ENCODE measurements around the gene EMILIN3. TPM values are rescaled to one million over a fixed set of nuclear protein-coding genes. Genes with fewer than 3 reads are reported as not detected.

EMILIN3 gene
- total and polyA plus RNA-seq, 10 donors: 0.03 to 0.32 (median 0.07) TPM; not detected in 7

DNA sequence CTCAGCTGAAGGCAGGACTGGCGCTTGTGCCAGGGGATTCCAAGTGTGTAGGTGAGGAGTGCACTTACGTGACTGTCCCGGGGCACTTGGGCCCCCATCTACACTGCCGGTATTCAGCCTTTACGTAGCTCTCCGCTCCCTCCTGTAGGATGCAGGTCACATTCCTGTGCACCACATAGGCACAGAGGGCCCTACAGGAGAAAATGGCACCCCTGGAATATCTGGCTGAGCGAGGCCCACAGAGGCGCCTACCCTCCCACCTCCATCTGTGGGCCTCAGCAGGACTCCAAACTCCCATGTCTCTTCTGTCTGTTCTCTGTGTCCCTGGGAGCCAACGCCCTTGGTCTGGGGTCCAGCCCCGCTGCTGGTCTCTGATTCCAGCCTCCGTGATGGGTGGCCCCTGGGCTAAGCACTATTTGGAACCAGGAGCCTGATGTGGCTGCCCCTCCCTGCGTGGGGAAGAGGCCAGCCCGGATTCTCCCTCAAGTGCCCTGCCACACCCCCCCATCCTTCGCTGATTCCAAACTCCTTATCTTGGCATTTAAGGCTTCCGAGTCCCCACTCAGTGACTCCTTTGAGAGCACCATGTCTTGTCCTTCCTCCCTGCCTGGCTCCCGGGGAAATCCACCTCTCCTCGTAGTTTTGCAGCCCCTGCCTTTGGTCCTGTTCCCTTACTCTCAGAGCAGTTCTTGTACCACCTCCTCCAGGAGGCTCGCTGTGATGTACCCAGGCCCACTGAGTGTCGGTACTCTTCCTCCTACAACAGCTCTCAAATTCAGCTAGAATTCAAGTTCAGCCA, 1.5 kb downstream of the EMILIN3 start:
- TF ChIP-seq, protein P1, sequence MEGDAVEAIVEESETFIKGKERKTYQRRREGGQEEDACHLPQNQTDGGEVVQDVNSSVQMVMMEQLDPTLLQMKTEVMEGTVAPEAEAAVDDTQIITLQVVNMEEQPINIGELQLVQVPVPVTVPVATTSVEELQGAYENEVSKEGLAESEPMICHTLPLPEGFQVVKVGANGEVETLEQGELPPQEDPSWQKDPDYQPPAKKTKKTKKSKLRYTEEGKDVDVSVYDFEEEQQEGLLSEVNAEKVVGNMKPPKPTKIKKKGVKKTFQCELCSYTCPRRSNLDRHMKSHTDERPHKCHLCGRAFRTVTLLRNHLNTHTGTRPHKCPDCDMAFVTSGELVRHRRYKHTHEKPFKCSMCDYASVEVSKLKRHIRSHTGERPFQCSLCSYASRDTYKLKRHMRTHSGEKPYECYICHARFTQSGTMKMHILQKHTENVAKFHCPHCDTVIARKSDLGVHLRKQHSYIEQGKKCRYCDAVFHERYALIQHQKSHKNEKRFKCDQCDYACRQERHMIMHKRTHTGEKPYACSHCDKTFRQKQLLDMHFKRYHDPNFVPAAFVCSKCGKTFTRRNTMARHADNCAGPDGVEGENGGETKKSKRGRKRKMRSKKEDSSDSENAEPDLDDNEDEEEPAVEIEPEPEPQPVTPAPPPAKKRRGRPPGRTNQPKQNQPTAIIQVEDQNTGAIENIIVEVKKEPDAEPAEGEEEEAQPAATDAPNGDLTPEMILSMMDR (IDR thresholded peaks at IDR 0.05 in 8 of 11, conservative IDR thresholded peaks at IDR 0.05 in 3 of 11): no peak
- TF ChIP-seq POLR2AphosphoS5 (IDR thresholded peaks at IDR 0.05) (no peak), POLR2A (IDR thresholded peaks at IDR 0.05) (no peak)
- Histone ChIP-seq H3K27ac (no peak overlapping the region), H3K27me3 (replicated peaks in 1 of 7) (peaks cover 0 to 68% (median 42%) of the 10 kb centered on the region in 7 donors), H3K9me3 (no peaks in the 10 kb centered on the region), H3K4me3 (no peak overlapping the region), H3K4me1 (peaks cover 0 to 17% (median 9%) of the 10 kb centered on the region in 6 donors), H3K36me3 (no peaks in the 10 kb centered on the region)
- DNase-seq: no peak
- intact Hi-C loops (cut with DNase I; ENCODE audit: low total_unique reads): no loop called here
- WGBS, 5 donors: 80 to 83% (median 83%) methylated on average over 18 to 19 of the region's 19 CpGs

DNA sequence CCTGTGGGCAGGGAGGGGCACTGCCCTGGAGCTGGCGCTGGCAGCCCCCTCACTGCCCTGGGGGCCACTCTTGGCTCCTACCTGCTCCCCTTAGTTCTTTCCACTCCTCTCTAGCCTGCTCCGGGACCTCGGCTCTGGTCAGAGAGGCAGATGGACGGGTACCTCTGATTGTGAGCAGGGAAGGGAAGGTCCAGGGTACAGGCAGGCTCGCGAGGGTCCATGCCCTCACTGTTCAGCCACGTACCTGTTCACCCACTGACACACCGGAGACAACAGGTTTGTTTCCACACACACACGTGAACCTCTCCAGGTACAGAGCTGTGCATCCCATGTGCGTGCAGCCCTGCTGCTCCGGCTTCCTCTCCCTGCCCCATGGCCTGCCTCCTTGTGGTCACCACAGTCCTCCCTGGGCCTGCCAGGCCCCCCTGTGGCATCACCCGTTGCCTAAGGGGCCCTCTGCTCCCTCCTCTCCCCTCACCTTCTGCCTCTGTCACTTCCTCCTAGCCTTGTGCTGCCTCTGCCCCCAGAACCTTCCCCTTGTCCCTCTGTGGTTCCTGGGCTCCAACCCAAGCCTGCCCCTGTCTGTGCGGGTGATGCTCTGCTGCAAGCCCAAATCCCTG, 2.3 kb downstream of the EMILIN3 start:
- no peak overlapping the region for H3K27ac ChIP-seq
- intact Hi-C loops (cut with DNase I; ENCODE audit: low total_unique reads): no loop called here
- no peak for DNase-seq
- H3K4me1 ChIP-seq: peaks cover 0 to 17% (median 9%) of the 10 kb centered on the region in 6 donors
- no peaks in the 10 kb centered on the region for H3K9me3 ChIP-seq
- 78 to 83% (median 80%) methylated on average over 13 of the region's 13 CpGs for WGBS, 5 donors
- peaks cover 0 to 60% (median 40%) of the 10 kb centered on the region in 7 donors for H3K27me3 ChIP-seq (replicated peaks in 1 of 7)
- TF ChIP-seq POLR2AphosphoS5 (IDR thresholded peaks at IDR 0.05) (no peak), POLR2A (IDR thresholded peaks at IDR 0.05) (no peak)
- TF ChIP-seq, protein P1 (IDR thresholded peaks at IDR 0.05 in 8 of 11, conservative IDR thresholded peaks at IDR 0.05 in 3 of 11): no peak
- H3K36me3 ChIP-seq: no peaks in the 10 kb centered on the region
- H3K4me3 ChIP-seq: no peak overlapping the region

DNA sequence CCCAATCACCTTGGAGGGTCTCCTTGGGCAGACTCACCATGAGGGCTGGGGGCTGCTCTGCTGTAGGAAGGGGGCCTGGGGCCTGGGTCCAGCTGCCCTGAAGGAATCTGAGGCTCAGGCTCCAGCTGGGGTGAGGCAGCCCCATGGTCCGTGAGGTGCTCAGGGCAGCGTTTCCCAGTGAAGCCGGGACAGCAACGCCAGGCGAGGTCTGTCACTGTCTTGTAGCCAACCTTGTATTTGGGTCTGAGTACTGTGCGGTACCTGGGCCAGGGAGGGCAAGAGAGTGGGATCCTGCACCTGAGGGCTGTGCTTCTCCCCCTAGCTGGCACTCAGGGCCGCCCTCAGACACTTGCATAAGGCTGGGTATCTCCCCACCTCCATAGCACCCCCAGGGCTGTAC, 3.0 kb downstream of the EMILIN3 start:
- H3K36me3 ChIP-seq: peaks cover 0 to 1% (median 0%) of the 10 kb centered on the region in 6 donors
- H3K4me3 ChIP-seq: no peak overlapping the region
- H3K27ac ChIP-seq: no peak overlapping the region
- DNase-seq: no peak
- 84 to 100% (median 92%) methylated on average over 2 to 7 of the region's 7 CpGs for WGBS, 5 donors
- intact Hi-C loops (cut with DNase I; ENCODE audit: low total_unique reads): no loop called here
- H3K9me3 ChIP-seq: no peaks in the 10 kb centered on the region
- TF ChIP-seq POLR2AphosphoS5 (IDR thresholded peaks at IDR 0.05): no peak
- TF ChIP-seq POLR2A (IDR thresholded peaks at IDR 0.05): no peak
- TF ChIP-seq, protein P1 (IDR thresholded peaks at IDR 0.05 in 8 of 11, conservative IDR thresholded peaks at IDR 0.05 in 3 of 11): no peak
- H3K4me1 ChIP-seq: peaks cover 0 to 17% (median 9%) of the 10 kb centered on the region in 6 donors
- peaks cover 0 to 52% (median 36%) of the 10 kb centered on the region in 7 donors for H3K27me3 ChIP-seq (replicated peaks in 1 of 7)

DNA sequence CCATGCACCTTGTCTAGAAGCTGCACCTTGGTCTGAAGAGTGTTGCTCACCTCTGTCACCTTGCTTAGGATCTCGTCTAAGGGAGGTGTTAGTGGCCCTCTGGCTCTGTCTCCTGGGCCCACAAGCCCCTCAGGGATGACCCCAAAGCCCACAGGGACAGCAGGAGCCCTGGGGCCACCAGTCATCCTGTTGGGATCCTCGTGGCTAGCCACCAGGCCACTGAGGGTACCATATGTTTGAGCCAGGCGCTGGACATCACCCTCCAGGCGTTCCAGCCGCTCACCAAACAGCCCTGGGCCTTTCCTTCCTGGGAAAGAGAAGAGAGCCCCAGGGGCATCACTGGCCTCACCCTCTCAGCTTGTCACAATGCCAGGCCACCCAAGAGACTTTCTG, 3.9 kb downstream of the EMILIN3 start:
- no peak for TF ChIP-seq POLR2A (IDR thresholded peaks at IDR 0.05)
- TF ChIP-seq POLR2AphosphoS5 (IDR thresholded peaks at IDR 0.05): no peak
- TF ChIP-seq, protein P1 (IDR thresholded peaks at IDR 0.05 in 8 of 11, conservative IDR thresholded peaks at IDR 0.05 in 3 of 11): no peak
- Histone ChIP-seq H3K4me1 (peaks cover 0 to 17% (median 9%) of the 10 kb centered on the region in 6 donors), H3K4me3 (no peak overlapping the region), H3K27me3 (replicated peaks in 1 of 7) (peaks cover 0 to 44% (median 29%) of the 10 kb centered on the region in 7 donors), H3K36me3 (peaks cover 0 to 10% (median 0%) of the 10 kb centered on the region in 6 donors), H3K9me3 (no peaks in the 10 kb centered on the region), H3K27ac (no peak overlapping the region)
- WGBS, 5 donors: 71 to 88% (median 81%) methylated on average over 5 of the region's 5 CpGs
- intact Hi-C loops (cut with DNase I; ENCODE audit: low total_unique reads): no loop called here
- no peak for DNase-seq
